GM12801 (cell line): ENCODE measurements around the gene LTB4R.

Source experiments
- CTCF ChIP-seq: IDR thresholded peaks from one replicate; pipeline ENCODE4 v1.5.1; 2011; ENCODE audit warnings: control low read depth; ENCODE audit not compliant: insufficient read length; ENCODE audit errors: extremely low read depth

The LTB4R gene

DNA sequence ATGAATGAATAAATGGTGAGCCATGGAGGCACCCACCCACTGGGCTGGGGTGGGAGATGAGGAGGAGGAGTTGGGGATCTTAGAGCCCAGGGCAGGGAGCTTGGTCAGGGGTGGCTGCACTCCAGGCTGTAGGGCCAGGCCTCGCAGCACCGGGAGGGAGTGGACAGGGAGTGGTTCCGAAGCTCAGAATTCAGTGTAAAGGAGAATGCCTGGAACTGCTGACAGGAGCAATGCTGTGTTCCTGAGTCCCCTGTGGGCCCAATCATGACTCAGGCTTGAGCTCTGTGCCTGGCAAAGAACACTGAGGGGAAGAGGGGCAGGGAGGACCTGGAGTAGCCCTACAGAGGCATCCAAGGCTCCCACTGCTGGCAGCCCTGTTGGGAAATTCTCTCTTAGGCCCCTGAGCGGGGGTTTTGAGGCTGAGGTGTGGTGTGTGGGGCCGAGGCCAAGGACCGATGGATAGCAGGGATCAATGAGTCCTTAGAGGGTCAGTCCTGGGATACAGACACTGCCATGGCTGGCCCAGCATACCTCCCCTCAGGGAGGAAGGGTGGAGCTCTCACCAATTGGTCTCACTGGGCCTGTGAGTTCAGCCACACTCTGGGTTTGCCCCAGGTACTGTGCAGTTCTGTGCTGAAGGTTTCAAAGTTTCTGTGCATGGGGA lies 30.4 kb upstream of the LTB4R start:
- TF ChIP-seq CTCF, result no peak

GRCh38 chr14:24281636-24282035 lies 29.7 kb upstream of the LTB4R start:
- TF ChIP-seq CTCF, result no peak

GRCh38 chr14:24282736-24283135 lies 28.6 kb upstream of the LTB4R start:
- TF ChIP-seq CTCF, result no peak

DNA sequence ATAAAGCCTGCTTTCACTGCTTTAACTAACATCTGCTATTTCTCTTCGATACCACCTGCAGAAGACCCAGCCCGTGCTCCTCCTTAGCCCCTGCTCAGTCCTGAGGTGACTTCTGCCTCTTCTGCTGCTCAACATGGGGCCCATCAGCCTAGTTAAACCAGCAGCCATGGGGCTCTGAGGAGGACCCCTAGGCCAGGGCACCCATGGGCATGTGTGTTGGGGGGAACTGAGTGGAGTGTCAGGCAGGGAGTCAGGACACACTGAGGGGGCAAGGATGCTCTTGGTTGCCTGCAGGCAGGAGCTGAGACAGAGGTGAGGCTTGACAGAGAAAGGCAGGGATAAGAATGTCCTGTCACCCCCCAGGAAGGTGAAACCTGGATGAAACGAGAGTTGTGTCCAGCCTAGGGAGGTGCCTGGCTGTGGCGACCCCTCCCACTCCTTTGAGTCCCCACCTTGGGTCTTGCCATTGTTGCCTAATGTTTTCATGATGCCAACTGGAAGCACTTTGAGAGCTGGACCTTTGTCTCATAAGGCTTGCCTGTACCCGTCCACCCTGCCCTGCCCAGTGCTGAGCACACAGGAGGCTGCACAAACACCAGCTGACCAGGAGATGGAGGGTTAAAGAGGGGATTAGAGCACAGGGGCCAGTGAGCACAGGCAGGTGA lies 27.4 kb upstream of the LTB4R start:
- no peak for TF ChIP-seq CTCF

DNA sequence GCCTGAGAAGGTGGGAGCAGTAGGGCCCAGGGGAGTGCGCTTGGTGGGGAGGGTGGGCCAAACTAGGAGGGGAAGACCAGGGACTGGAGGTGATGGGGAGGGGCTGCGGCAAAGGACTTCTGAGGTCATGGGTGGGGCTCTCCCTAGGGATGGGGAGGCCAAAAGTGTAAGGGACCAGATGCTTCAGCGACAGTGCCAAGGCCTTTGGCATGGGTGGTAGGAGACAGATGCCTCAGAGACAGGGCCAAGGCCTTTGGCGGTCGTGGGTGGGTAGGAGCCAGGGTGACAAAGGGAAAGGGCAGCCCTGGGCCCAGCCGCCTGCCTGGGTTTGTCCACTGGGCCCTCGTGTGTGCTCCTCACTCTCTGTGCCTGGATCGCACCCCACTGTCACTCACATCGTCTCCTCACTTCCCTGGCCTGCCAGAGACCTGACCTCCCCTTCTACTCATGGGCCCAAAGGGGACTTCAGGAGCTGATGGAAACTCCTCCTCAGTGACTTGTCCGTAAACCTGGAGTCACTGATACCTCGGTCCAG lies 26.7 kb upstream of the LTB4R start:
- no peak for TF ChIP-seq CTCF

DNA sequence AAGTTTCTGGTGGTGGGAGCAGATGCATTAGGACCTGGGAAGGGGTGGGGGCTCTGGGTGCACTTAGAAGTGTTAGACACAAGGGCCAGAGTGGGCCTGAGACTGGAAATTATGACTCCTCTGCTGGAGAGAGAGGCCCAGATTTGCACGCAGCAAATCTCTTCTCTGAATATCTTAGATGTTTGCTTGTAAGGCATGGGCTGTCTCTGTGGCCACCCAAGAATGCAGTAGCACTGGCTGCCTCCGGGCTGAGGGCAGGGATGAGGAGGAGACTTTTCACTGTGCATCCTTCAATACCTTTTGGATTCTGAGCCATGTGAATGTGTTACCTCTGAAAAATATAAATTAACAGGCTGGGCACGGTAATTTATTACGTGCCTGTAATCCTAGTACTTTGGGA lies 26.0 kb upstream of the LTB4R start:
- TF ChIP-seq CTCF, result no peak

- no peak for TF ChIP-seq CTCF
Observed at GRCh38 chr14:24286996-24287395, 24.3 kb upstream of the LTB4R start.
